ENCODE results near the gene CROCC.
"Not testable (repeated sequence)": the region's sequence is repeated elsewhere in the genome, so short reads cannot be mapped to it uniquely, and the experiment has no call there.

Gene CROCC

GRCh38 chr1:16957731-16958130, 36.0 kb downstream of the CROCC start:
- H3K9me3 Mint-ChIP-seq = no peaks in the 10 kb centered on the region
- no peaks in the 10 kb centered on the region for H3K27me3 Mint-ChIP-seq
- no peak for DNase-seq
- no peak overlapping the region for H3K4me3 Mint-ChIP-seq
- CTCF ChIA-PET = no interaction called here
- H3K4me1 Mint-ChIP-seq = peaks cover 14% of the 10 kb centered on the region
- H3K36me3 Mint-ChIP-seq = no peaks in the 10 kb centered on the region
- H3K27ac Mint-ChIP-seq = no peak overlapping the region

- DNase-seq = no peak
- Mint-ChIP-seq H3K27me3 (no peaks in the 10 kb centered on the region), H3K27ac (no peak overlapping the region), H3K36me3 (no peaks in the 10 kb centered on the region), H3K4me3 (no peak overlapping the region), H3K4me1 (peaks cover 14% of the 10 kb centered on the region), H3K9me3 (no peaks in the 10 kb centered on the region)
- CTCF ChIA-PET = no interaction called here
These were observed 36.7 kb downstream of the CROCC start for GRCh38 chr1:16958475-16958874.

GRCh38 chr1:16960560-16961296, 39.0 kb downstream of the CROCC start:
- peaks cover 14% of the 10 kb centered on the region for H3K4me1 Mint-ChIP-seq
- no peaks in the 10 kb centered on the region for H3K9me3 Mint-ChIP-seq
- CTCF ChIA-PET = interaction anchor here (0.6 to 3.1 kb wide), 21 partner anchors 8 to 340 kb away, joined by 3 to 32 read pairs (median 6); partner anchors contain the start of gene CROCC
- peak overlapping the region; percentile 60 for H3K4me3 Mint-ChIP-seq
- peak; percentile 90 for DNase-seq
- H3K27ac Mint-ChIP-seq = peak overlapping the region; percentile 64
- H3K36me3 Mint-ChIP-seq = no peaks in the 10 kb centered on the region
- H3K27me3 Mint-ChIP-seq = no peaks in the 10 kb centered on the region

DNA sequence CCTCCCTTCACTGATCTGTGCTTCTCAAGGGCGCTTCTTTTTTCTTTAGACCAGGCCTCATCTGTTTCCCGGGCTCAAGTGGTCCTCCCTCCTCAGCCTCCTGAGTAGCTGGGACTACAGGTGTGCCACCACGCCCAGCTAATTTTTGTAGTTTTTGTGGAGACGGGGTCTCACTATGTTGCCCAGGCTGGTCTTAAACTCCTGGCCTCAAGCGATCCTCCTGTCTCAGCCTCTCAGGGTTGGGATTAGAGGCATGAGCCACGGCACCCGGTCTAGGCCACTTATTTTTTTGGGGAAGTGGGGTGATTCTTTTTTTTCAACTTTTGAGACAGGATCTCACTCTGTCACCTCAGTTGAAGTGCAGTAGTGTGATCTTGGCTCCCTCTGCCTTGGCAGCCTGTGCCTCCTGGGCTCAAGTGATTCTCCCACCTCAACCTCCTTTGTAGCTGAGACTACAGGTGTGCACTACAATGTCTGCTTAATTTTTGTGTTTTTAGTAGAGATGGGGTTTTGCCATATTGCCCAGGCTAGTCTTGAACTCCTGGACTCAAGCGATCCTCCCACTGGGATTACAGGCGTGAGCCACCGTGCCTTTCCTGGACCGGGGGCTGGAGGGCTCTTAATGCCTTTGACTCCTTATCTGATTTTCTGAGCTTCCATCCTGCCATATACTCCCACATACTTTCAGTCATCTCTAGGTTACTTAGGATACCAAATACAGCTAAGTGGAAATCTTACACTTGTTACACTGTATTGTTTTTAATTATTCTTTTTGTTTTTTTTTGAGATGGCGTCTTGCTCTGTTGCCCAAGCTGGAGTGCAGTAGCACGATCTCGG, 39.8 kb downstream of the CROCC start:
- peak overlapping the region; percentile 64 for H3K27ac Mint-ChIP-seq
- no peaks in the 10 kb centered on the region for H3K27me3 Mint-ChIP-seq
- CTCF ChIA-PET = interaction anchor here (0.6 to 3.1 kb wide), 17 partner anchors 9 to 340 kb away, joined by 3 to 32 read pairs (median 6); partner anchors contain the start of gene CROCC
- no peaks in the 10 kb centered on the region for H3K9me3 Mint-ChIP-seq
- DNase-seq = no peak
- peaks cover 14% of the 10 kb centered on the region for H3K4me1 Mint-ChIP-seq
- H3K36me3 Mint-ChIP-seq = no peaks in the 10 kb centered on the region
- H3K4me3 Mint-ChIP-seq = peak overlapping the region; percentile 60

- not testable (repeated sequence) for DNase-seq, H3K36me3 Mint-ChIP-seq, H3K27me3 Mint-ChIP-seq, H3K9me3 Mint-ChIP-seq, H3K27ac Mint-ChIP-seq, H3K4me3 Mint-ChIP-seq
- H3K4me1 Mint-ChIP-seq = peaks cover 14% of the 10 kb centered on the region
- CTCF ChIA-PET = interaction anchor here (0.7 to 1.1 kb wide), 3 partner anchors 12 to 111 kb away, joined by 3 read pairs; no protein-coding TSS in a partner anchor
These were observed 42.4 kb downstream of the CROCC start for GRCh38 chr1:16964169-16964568.

- Mint-ChIP-seq H3K27me3 (no peaks in the 10 kb centered on the region), H3K9me3 (no peaks in the 10 kb centered on the region), H3K36me3 (no peaks in the 10 kb centered on the region), H3K4me1 (peaks cover 9% of the 10 kb centered on the region), H3K4me3 (no peak overlapping the region), H3K27ac (no peak overlapping the region)
- DNase-seq = no peak
- CTCF ChIA-PET = interaction anchor here (0.7 to 1.4 kb wide), 2 partner anchors 15 to 27 kb away, joined by 3 read pairs; no protein-coding TSS in a partner anchor
These were observed 43.8 kb downstream of the CROCC start for GRCh38 chr1:16965486-16966067.

DNA sequence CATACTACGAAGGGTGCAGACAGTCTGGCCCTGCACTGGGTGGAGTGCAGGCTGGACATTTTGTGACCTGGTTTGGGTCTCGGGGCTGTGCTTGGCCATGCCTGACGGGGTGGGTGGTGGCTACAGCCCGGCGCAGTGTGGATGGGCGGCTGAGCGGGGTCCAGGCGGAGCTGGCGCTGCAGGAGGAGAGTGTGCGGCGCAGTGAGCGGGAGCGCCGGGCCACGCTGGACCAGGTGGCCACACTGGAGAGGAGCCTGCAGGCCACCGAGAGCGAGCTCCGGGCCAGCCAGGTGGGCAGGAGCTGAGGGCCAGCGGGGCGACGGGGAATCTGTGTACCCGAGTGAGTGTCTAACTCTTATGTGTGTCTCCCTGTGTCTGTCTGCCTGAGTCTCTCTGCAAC, 44.6 kb downstream of the CROCC start:
- H3K4me3 Mint-ChIP-seq = no peak overlapping the region
- CTCF ChIA-PET = interaction anchor here (1.4 kb wide), 1 partner anchor 15 kb away, joined by 3 read pairs; no protein-coding TSS in a partner anchor
- no peaks in the 10 kb centered on the region for H3K9me3 Mint-ChIP-seq
- DNase-seq = no peak
- peaks cover 6% of the 10 kb centered on the region for H3K4me1 Mint-ChIP-seq
- H3K36me3 Mint-ChIP-seq = no peaks in the 10 kb centered on the region
- no peaks in the 10 kb centered on the region for H3K27me3 Mint-ChIP-seq
- no peak overlapping the region for H3K27ac Mint-ChIP-seq

- Mint-ChIP-seq H3K4me3 (no peak overlapping the region), H3K9me3 (no peaks in the 10 kb centered on the region), H3K36me3 (no peaks in the 10 kb centered on the region), H3K4me1 (no peaks in the 10 kb centered on the region), H3K27me3 (no peaks in the 10 kb centered on the region), H3K27ac (no peak overlapping the region)
- no peak for DNase-seq
- CTCF ChIA-PET = no interaction called here
These were observed 45.4 kb downstream of the CROCC start for GRCh38 chr1:16967095-16967575.

DNA sequence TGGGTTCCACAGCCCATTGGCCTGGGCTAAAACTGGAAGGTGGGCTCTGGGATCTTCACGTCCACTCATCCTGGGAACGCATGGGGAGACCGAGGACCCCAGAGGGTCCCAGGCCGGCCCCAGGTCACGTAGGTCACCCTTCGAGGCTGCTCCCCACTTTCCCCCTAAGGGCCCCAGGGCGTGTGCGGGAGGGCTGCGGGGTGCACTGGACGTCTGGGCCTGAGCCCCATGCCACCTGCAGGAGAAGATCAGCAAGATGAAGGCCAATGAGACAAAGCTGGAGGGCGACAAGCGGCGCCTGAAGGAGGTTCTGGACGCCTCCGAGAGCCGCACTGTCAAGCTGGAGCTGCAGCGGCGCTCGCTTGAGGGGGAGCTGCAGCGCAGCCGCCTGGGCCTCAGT, 46.2 kb downstream of the CROCC start:
- Mint-ChIP-seq H3K27ac (no peak overlapping the region), H3K27me3 (no peaks in the 10 kb centered on the region), H3K9me3 (no peaks in the 10 kb centered on the region), H3K4me3 (no peak overlapping the region), H3K4me1 (no peaks in the 10 kb centered on the region), H3K36me3 (no peaks in the 10 kb centered on the region)
- no peak for DNase-seq
- CTCF ChIA-PET = interaction anchor here (1.2 kb wide), 1 partner anchor 8 kb away, joined by 3 read pairs; no protein-coding TSS in a partner anchor

DNA sequence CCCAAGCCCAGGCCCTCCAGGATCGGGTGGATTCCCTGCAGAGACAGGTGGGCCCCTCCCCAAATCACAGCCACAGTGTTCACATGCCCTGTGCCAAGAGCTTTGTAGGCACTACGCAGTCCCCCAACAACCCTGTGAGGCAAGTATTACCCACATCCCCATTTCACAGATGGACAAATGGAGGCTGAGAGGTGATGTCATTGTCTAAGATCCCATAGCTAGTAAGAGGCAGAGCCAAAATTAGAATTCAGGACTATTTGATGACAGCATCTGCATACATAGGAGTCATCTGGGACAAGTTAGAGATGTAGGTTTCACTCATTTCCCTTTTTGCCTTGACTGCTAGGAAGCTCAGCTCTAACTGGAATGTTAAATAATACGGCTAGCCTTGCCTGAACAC, 46.6 kb downstream of the CROCC start:
- no peaks in the 10 kb centered on the region for H3K36me3 Mint-ChIP-seq

GRCh38 chr1:16969057-16969611, 47.4 kb downstream of the CROCC start:
- H3K9me3 Mint-ChIP-seq = no peaks in the 10 kb centered on the region
- H3K27me3 Mint-ChIP-seq = no peaks in the 10 kb centered on the region
- no peaks in the 10 kb centered on the region for H3K4me1 Mint-ChIP-seq
- no peak overlapping the region for H3K4me3 Mint-ChIP-seq
- no peaks in the 10 kb centered on the region for H3K36me3 Mint-ChIP-seq
- CTCF ChIA-PET = interaction anchor here (1.2 kb wide), 1 partner anchor 9 kb away, joined by 3 read pairs; no protein-coding TSS in a partner anchor
- no peak for DNase-seq
- no peak overlapping the region for H3K27ac Mint-ChIP-seq

More for the DNA sequence above, 46.6 kb downstream of the CROCC start:
- H3K9me3 Mint-ChIP-seq = no peaks in the 10 kb centered on the region
- CTCF ChIA-PET = interaction anchor here (1.2 kb wide), 1 partner anchor 8 kb away, joined by 3 read pairs; no protein-coding TSS in a partner anchor
- no peak for DNase-seq
- H3K27ac Mint-ChIP-seq = no peak overlapping the region
- no peaks in the 10 kb centered on the region for H3K4me1 Mint-ChIP-seq
- no peaks in the 10 kb centered on the region for H3K27me3 Mint-ChIP-seq
- H3K4me3 Mint-ChIP-seq = no peak overlapping the region

DNA sequence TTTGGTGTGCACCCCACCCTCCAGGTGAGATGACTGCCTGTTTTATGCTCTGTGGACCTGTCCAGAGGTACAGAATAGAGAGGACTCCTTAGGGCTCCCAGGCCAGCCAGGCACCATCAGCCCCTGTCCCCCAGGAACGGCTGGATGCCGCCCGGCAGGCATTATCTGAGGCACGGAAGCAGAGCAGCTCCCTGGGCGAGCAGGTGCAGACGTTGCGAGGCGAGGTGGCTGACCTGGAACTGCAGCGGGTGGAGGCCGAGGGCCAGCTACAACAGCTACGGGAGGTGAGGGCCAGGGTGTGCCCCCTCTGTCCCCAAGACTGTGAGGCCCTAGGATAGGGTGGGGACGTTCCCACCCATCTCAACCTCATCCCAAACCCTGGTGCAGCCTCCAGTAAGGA, 47.9 kb downstream of the CROCC start:
- H3K27ac Mint-ChIP-seq = no peak overlapping the region
- CTCF ChIA-PET = no interaction called here
- H3K4me3 Mint-ChIP-seq = no peak overlapping the region
- no peaks in the 10 kb centered on the region for H3K4me1 Mint-ChIP-seq
- H3K9me3 Mint-ChIP-seq = no peaks in the 10 kb centered on the region
- DNase-seq = no peak
- no peaks in the 10 kb centered on the region for H3K36me3 Mint-ChIP-seq
- no peaks in the 10 kb centered on the region for H3K27me3 Mint-ChIP-seq

GRCh38 chr1:16970132-16970910, 48.6 kb downstream of the CROCC start:
- H3K4me3 Mint-ChIP-seq = no peak overlapping the region
- H3K27me3 Mint-ChIP-seq = no peaks in the 10 kb centered on the region
- H3K27ac Mint-ChIP-seq = no peak overlapping the region
- no peak for DNase-seq
- CTCF ChIA-PET = interaction anchor here (0.6 to 1.3 kb wide), 2 partner anchors 10 to 607 kb away, joined by 3 to 5 read pairs; no protein-coding TSS in a partner anchor
- no peaks in the 10 kb centered on the region for H3K9me3 Mint-ChIP-seq
- no peaks in the 10 kb centered on the region for H3K36me3 Mint-ChIP-seq
- no peaks in the 10 kb centered on the region for H3K4me1 Mint-ChIP-seq
